ENCODE data around the gene FBXL12. TPM values are rescaled to one million over a fixed set of nuclear protein-coding genes. Genes with fewer than 3 reads are reported as not detected.

The FBXL12 gene
- total and polyA plus RNA-seq, 2 donors (not counting 1 experiment from before 2014, with no cell fraction given) = 41.5 to 79.4 TPM

GRCh38 chr19:9842834-9843625, 24.2 kb upstream of the FBXL12 start:
- WGBS (ENCODE audit: insufficient coverage) = 100% methylated on average over 6 of the region's 9 CpGs
- peaks cover 84% of the 10 kb centered on the region for H4K20me1 ChIP-seq (ENCODE audit: control insufficient read depth, insufficient read depth, low read length, poor library complexity, severe bottlenecking)
- H3K27ac ChIP-seq (ENCODE audit: low read length in 2 of 2) = no peak overlapping the region
- H3K4me2 ChIP-seq (replicated peaks; ENCODE audit: low read depth, low read length, poor library complexity, severe bottlenecking) = no peak overlapping the region
- no peak overlapping the region for H3K27ac Mint-ChIP-seq
- DNase-seq = no peak
- CTCF ChIA-PET = no interaction called here
- H2AFZ ChIP-seq (ENCODE audit: insufficient read depth, low read depth, low read length, poor library complexity, severe bottlenecking) = no peak overlapping the region
- H3K27me3 ChIP-seq (replicated peaks in 1 of 4; ENCODE audit: control extremely low read depth in 1 of 4, control insufficient read depth in 3 of 4, insufficient read depth in 4 of 4, low read length in 3 of 4) = no peaks in the 10 kb centered on the region
- H3K79me2 ChIP-seq (ENCODE audit: control insufficient read depth, insufficient read depth, low read length) = peaks cover 59% of the 10 kb centered on the region
- intact Hi-C loops (cut with micrococcal nuclease) = no loop called here
- H3K9me3 Mint-ChIP-seq (ENCODE audit: insufficient read depth) = no peaks in the 10 kb centered on the region
- POLR2A ChIA-PET = no interaction called here
- no peak overlapping the region for H3K4me3 ChIP-seq (ENCODE audit: control extremely low read depth in 1 of 5, extremely low read depth in 1 of 5, insufficient read depth in 1 of 5, low read depth in 2 of 5, low read length in 4 of 5)
- peaks cover under 1% of the 10 kb centered on the region for H3K4me1 Mint-ChIP-seq
- H3K9ac ChIP-seq (ENCODE audit: low read length) = no peak overlapping the region
- H3K4me1 ChIP-seq (ENCODE audit: control insufficient read depth in 2 of 2, insufficient read depth in 2 of 2, low read length in 2 of 2) = no peaks in the 10 kb centered on the region
- no peaks in the 10 kb centered on the region for H3K27me3 Mint-ChIP-seq
- ATAC-seq (ENCODE audit: low read depth) = no peak
- peaks cover 1 to 77% of the 10 kb centered on the region in 2 experiments for H3K36me3 ChIP-seq (replicated peaks in 1 of 2; ENCODE audit: control extremely low read depth in 1 of 2, control insufficient read depth in 1 of 2, extremely low read depth in 1 of 2, insufficient read depth in 2 of 2, low read length in 1 of 2)
- peaks cover 0 to 18% (median 0%) of the 10 kb centered on the region in 3 donors for H3K9me3 ChIP-seq (ENCODE audit: control extremely low read depth in 1 of 3, control insufficient read depth in 2 of 3, insufficient read depth in 1 of 3, low read length in 2 of 3)
- TF ChIP-seq EZH2 (IDR thresholded peaks at IDR 0.05; ENCODE audit: borderline replicate concordance, insufficient read depth, low read depth, low read length, poor library complexity, severe bottlenecking) (no peak), CTCF (IDR thresholded peaks at IDR 0.05) (no peak)
- H3K4me3 Mint-ChIP-seq = no peak overlapping the region

GRCh38 chr19:9839415-9839814, 20.5 kb upstream of the FBXL12 start:
- intact Hi-C loops (cut with micrococcal nuclease) = no loop called here
- POLR2A ChIA-PET = no interaction called here
- H3K27me3 ChIP-seq (replicated peaks in 1 of 4; ENCODE audit: control extremely low read depth in 1 of 4, control insufficient read depth in 3 of 4, insufficient read depth in 4 of 4, low read length in 3 of 4) = no peaks in the 10 kb centered on the region
- H3K4me1 Mint-ChIP-seq = peaks cover 14% of the 10 kb centered on the region
- no peak overlapping the region for H3K9ac ChIP-seq (ENCODE audit: low read length)
- no peak overlapping the region for H3K4me2 ChIP-seq (replicated peaks; ENCODE audit: low read depth, low read length, poor library complexity, severe bottlenecking)
- peaks cover 49% of the 10 kb centered on the region for H4K20me1 ChIP-seq (ENCODE audit: control insufficient read depth, insufficient read depth, low read length, poor library complexity, severe bottlenecking)
- ATAC-seq (ENCODE audit: low read depth) (no peak), DNase-seq (no peak)
- 100% methylated on average over 1 of the region's 1 CpG for WGBS (ENCODE audit: insufficient coverage)
- H3K79me2 ChIP-seq (ENCODE audit: control insufficient read depth, insufficient read depth, low read length) = peaks cover 87% of the 10 kb centered on the region
- H3K4me3 Mint-ChIP-seq = no peak overlapping the region
- no peak overlapping the region for H3K27ac ChIP-seq (ENCODE audit: low read length in 2 of 2)
- TF ChIP-seq EZH2 (IDR thresholded peaks at IDR 0.05; ENCODE audit: borderline replicate concordance, insufficient read depth, low read depth, low read length, poor library complexity, severe bottlenecking) = no peak
- TF ChIP-seq CTCF (IDR thresholded peaks at IDR 0.05) = no peak
- H3K4me1 ChIP-seq (ENCODE audit: control insufficient read depth in 2 of 2, insufficient read depth in 2 of 2, low read length in 2 of 2) = peaks cover 7 to 13% of the 10 kb centered on the region in 2 donors
- H3K9me3 ChIP-seq (ENCODE audit: control extremely low read depth in 1 of 3, control insufficient read depth in 2 of 3, insufficient read depth in 1 of 3, low read length in 2 of 3) = peaks cover 0 to 18% (median 0%) of the 10 kb centered on the region in 3 donors
- peaks cover 1 to 59% of the 10 kb centered on the region in 2 experiments for H3K36me3 ChIP-seq (replicated peaks in 1 of 2; ENCODE audit: control extremely low read depth in 1 of 2, control insufficient read depth in 1 of 2, extremely low read depth in 1 of 2, insufficient read depth in 2 of 2, low read length in 1 of 2)
- no peak overlapping the region for H3K27ac Mint-ChIP-seq
- H3K9me3 Mint-ChIP-seq (ENCODE audit: insufficient read depth) = no peaks in the 10 kb centered on the region
- H3K27me3 Mint-ChIP-seq = no peaks in the 10 kb centered on the region
- no peak overlapping the region for H3K4me3 ChIP-seq (ENCODE audit: control extremely low read depth in 1 of 5, extremely low read depth in 1 of 5, insufficient read depth in 1 of 5, low read depth in 2 of 5, low read length in 4 of 5)
- CTCF ChIA-PET = interaction anchor here (1.4 kb wide), 1 partner anchor 8 kb away, joined by 3 read pairs; no protein-coding TSS in a partner anchor
- H2AFZ ChIP-seq (ENCODE audit: insufficient read depth, low read depth, low read length, poor library complexity, severe bottlenecking) = no peak overlapping the region
